Mucosa of rectum (tissue), 2 donors: Measurements from ENCODE around the gene HLA-E.

ENCODE experiments used
- H3K27ac ChIP-seq, 2 donors: one replicate each; pipeline ENCODE4 v1.7.0; 2013; ENCODE audit warnings: inconsistent platforms in 2 of 2, low read depth in 2 of 2, low read length in 2 of 2
- H3K27me3 ChIP-seq, 2 donors: one replicate each; pipeline ENCODE4 v1.7.0; 2013; ENCODE audit warnings: low read length in 2 of 2; ENCODE audit not compliant: control insufficient read depth in 2 of 2, insufficient read depth in 2 of 2
- H3K36me3 ChIP-seq, 2 donors: one replicate each; pipeline ENCODE4 v1.7.0; 2013; ENCODE audit warnings: low read length in 2 of 2; ENCODE audit not compliant: control insufficient read depth in 2 of 2, insufficient read depth in 2 of 2
- H3K4me1 ChIP-seq, 2 donors: one replicate each; pipeline ENCODE4 v1.7.0; 2013; ENCODE audit warnings: low read length in 2 of 2, mild to moderate bottlenecking in 1 of 2; ENCODE audit not compliant: control insufficient read depth in 2 of 2, insufficient read depth in 2 of 2
- H3K4me3 ChIP-seq, 2 donors: one replicate each; pipeline ENCODE4 v1.7.0; 2013; ENCODE audit warnings: low read length in 2 of 2
- H3K9ac ChIP-seq, 2 donors: one replicate each; pipeline ENCODE4 v1.7.0; 2013; ENCODE audit warnings: low read length in 2 of 2, low read depth in 1 of 2, mild to moderate bottlenecking in 1 of 2
- H3K9me3 ChIP-seq, 2 donors: one replicate each; pipeline ENCODE4 v1.7.0; 2013; ENCODE audit warnings: low read length in 2 of 2; ENCODE audit not compliant: control insufficient read depth in 2 of 2
- donor health status: healthy.
- donor health status: Normal muscosa, but diverticular disease.

The HLA-E gene

DNA sequence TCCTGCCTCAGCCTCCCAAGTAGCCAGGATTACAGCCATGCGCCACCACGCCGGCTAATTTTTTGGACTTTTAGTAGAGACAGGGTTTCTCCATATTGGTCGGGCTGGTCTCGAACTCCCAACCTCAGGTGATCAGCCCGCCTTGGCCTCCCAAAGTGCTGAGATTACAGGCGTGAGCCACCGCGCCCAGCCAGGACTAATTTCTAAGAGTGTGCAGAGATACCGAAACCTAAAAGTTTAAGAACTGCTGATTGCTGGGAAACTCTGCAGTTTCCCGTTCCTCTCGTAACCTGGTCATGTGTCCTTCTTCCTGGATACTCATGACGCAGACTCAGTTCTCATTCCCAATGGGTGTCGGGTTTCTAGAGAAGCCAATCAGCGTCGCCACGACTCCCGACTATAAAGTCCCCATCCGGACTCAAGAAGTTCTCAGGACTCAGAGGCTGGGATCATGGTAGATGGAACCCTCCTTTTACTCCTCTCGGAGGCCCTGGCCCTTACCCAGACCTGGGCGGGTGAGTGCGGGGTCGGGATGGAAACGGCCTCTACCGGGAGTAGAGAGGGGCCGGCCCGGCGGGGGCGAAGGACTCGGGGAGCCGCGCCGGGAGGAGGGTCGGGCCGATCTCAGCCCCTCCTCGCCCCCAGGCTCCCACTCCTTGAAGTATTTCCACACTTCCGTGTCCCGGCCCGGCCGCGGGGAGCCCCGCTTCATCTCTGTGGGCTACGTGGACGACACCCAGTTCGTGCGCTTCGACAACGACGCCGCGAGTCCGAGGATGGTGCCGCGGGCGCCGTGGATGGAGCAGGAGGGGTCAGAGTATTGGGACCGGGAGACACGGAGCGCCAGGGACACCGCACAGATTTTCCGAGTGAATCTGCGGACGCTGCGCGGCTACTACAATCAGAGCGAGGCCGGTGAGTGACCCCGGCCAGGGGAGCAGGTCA is at the start of gene HLA-E:
Gene HLA-E, plus strand, starts transcription at position 429 of the 945 bp plus-strand sequence. Its CDS starts 23 bp downstream, at position 452.
- Histone ChIP-seq H3K27ac (peak within 1 kb of the TSS; percentile 97 to 99), H3K27me3 (no peaks in the 10 kb centered on the region), H3K36me3 (peaks cover 35% of the 10 kb centered on the region in 2 donors), H3K4me3 (peak within 1 kb of the TSS; percentile 76 to 86), H3K4me1 (peaks cover 25 to 26% of the 10 kb centered on the region in 2 donors), H3K9ac (peak within 1 kb of the TSS; percentile 91 to 95), H3K9me3 (no peaks in the 10 kb centered on the region)

DNA sequence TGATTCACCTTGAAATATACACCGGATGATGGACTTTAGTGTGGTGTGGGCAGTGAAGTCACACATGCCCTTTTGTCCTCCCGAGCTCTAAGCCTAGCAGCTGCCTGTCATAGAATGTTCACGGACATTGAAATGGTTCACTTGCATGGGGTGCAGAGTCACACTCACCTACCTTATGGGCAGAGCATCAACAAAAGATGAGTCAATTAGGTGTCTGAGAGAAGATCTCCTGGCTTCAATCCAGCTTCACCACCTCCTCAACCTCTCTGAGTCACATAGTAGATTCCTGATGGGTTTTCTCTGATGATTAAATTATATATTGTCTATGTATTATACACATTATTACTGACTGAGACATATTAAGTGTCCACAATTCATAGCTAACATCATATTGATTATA is 48.1 kb upstream of the HLA-E start:
- Histone ChIP-seq H3K4me3 (no peak overlapping the region), H3K27me3 (peaks cover 37 to 41% of the 10 kb centered on the region in 2 donors)

DNA sequence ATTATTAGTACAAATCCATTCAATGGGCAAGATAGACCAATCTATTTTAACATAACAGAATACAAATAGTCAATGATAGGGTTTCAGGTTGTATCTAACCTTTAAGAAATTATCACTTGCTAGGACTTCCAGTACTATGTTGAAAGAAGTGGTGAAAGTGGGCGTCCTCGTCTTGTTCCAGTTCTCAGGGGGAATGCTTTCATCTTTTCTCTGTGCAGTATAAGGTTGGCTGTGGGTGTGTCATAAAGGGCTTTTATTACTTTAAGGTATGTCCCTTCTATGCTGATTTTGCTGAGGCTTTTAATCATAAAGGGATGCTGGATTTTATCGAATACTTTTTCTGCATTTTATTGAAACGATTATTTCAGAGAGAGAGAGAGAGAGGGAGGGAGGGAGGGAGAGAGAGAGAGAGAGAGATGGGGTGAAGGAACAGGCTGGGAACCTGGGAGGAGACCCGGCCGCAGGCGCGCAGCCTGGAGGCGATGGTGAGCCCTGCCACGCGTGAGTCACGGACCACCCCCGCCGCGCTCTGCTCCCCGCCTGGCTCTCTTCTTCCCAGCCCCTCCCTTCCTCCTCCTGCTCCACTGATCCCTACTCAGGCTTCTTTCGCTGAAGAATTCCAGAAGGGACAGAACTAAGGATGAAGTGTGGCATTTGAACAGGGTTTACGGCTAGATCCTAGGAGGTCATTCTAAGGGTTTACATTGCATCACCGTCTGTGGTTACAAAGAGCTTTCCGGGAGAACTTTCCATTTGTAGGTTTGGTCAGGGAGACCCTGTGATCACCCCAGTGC is 45.5 kb upstream of the HLA-E start:
- Histone ChIP-seq H3K27me3 (peaks cover 54 to 62% of the 10 kb centered on the region in 2 donors), H3K9ac (no peak overlapping the region), H3K4me3 (no peak overlapping the region), H3K9me3 (no peaks in the 10 kb centered on the region), H3K4me1 (no peaks in the 10 kb centered on the region), H3K27ac (no peak overlapping the region), H3K36me3 (no peaks in the 10 kb centered on the region)

More for the DNA sequence above, 48.1 kb upstream of the HLA-E start:
- H3K27ac ChIP-seq = no peak overlapping the region
- no peaks in the 10 kb centered on the region for H3K36me3 ChIP-seq
- H3K4me1 ChIP-seq = no peaks in the 10 kb centered on the region
- H3K9ac ChIP-seq = no peak overlapping the region
- H3K9me3 ChIP-seq = no peaks in the 10 kb centered on the region

DNA sequence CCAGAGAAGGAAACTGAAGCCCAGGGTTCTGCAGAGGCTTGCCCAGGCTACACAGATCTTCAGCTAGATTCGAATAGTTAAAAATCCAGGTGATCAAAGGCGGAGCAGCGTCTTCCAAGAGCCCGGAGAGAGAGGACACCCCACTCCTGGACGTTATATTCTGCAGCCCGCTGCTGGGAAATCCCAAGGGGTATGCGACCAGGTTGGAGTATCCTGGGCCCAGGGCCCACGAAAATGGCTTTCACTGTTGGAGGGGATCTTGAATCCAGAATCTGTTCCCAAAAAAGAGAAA is 44.9 kb upstream of the HLA-E start:
- Histone ChIP-seq H3K4me3 (no peak overlapping the region), H3K9ac (no peak overlapping the region), H3K4me1 (no peaks in the 10 kb centered on the region), H3K9me3 (no peaks in the 10 kb centered on the region), H3K27me3 (peaks cover 54 to 68% of the 10 kb centered on the region in 2 donors), H3K27ac (no peak overlapping the region), H3K36me3 (no peaks in the 10 kb centered on the region)

DNA sequence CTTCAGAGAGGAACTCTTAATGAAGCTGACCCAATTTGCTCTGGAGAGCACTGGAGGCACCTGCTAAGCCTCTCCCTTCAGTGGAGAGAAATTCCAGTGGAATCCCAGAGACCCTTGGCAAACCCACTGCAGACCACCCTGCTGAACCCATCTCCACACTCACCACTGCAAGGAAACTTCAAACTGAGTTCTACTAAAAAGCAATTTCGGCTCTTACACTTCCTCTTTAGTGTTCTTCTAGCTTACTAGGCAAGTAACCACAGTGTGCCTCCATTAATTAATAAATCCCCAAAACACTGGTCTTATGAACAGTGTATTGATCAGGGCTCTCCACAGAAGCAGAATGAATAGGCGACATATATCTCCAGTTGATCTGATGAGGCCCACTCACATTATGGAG is 43.0 kb upstream of the HLA-E start:
- no peaks in the 10 kb centered on the region for H3K36me3 ChIP-seq
- H3K4me3 ChIP-seq = no peak overlapping the region
- peaks cover 2 to 5% of the 10 kb centered on the region in 2 donors for H3K4me1 ChIP-seq
- no peaks in the 10 kb centered on the region for H3K9me3 ChIP-seq
- peaks cover 57 to 78% of the 10 kb centered on the region in 2 donors for H3K27me3 ChIP-seq
- H3K9ac ChIP-seq = no peak overlapping the region
- H3K27ac ChIP-seq = no peak overlapping the region

DNA sequence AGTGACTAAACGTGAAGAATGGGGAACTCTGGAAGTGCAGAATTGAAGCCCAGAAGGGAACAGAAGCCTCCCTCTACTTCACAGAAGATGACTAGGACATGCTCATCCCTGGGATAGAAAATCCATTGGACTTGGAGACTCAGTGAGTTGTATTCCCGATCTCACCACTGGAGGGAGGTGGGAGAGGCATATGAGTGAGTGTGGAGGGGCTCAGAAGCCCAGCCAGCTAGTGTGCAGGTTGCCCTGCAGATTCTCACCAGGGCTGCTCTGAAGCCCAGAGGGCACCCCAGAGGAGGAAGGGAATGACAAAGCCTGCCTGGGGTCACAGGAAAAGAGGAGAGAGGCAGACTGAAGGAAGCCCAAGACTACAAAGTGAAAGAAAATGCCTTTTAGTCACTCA is 42.1 kb upstream of the HLA-E start:
- H3K4me1 ChIP-seq = peaks cover 4 to 5% of the 10 kb centered on the region in 2 donors
- H3K9ac ChIP-seq = no peak overlapping the region
- no peaks in the 10 kb centered on the region for H3K9me3 ChIP-seq
- no peaks in the 10 kb centered on the region for H3K36me3 ChIP-seq
- H3K27ac ChIP-seq = no peak overlapping the region
- peaks cover 63 to 82% of the 10 kb centered on the region in 2 donors for H3K27me3 ChIP-seq
- H3K4me3 ChIP-seq = no peak overlapping the region

DNA sequence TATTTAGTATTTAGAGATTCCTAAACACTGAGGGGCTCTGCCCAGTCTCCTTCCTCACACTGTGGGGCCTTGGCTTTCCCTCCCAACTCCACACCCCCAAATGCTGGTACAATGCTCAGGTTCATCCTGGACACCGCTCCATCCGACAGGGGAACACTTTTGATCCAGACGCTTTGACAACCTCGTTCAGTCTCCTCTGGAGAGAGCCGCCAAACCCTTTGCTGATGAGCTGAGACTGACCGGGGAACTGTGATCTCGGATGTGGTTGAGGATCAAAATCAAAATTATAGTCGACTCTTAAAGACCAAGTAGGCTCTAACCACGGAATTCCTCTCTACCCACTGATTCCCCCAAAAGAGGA is 38.8 kb upstream of the HLA-E start:
- Histone ChIP-seq H3K4me3 (peak overlapping the region in 1 of 2 donors; percentile 22), H3K36me3 (no peaks in the 10 kb centered on the region), H3K27me3 (peaks cover 69 to 92% of the 10 kb centered on the region in 2 donors)

DNA sequence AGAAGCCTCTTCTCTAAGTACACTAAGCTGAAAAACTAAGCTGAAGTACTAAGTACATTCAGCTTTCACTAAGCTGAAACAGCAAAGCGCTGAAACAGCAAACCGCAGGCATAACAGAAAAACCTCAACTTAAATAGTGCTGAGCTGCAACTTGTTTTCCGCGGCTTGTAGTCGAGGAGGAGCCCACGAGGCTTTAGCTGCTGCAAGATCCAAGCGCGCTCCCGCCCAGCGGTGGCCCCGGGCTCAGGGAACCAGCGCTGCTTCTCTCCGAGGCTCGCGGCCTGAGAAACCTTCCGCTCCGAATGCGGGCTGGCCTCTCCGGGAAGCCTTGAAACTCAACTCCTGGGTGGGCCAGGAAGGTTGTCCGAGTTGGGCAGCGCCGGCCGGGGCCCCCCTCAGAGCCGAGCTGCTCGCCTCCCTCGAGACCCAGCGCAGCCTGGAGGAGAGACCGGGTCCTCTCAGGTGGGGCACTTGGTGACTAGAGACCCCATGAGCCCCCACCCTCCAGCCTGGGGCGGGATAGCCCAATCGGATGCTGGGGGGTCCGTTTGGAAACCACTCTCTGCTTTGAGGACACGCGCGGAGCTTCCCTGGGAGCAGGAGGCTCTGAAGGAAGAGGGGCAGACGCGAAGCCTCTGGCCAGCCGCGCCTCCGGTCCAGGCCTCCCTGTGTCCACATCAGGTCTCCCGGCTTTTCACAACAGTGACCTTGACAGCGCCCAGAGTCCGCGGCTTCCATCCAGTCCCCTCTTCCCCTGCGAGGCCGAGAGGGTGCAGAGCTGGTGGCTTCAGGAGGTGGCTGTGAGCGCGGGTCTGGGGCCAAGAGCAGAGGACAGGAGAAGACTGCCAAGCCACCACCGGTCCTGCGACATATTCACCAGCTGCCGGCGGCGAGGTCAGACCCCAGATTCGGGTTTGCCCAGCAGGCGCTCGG is 38.1 kb upstream of the HLA-E start:
- Histone ChIP-seq H3K27me3 (peaks cover 66 to 86% of the 10 kb centered on the region in 2 donors), H3K9ac (no peak overlapping the region), H3K4me3 (peak overlapping the region in 1 of 2 donors; percentile 22)

More for the DNA sequence above, 38.8 kb upstream of the HLA-E start:
- Histone ChIP-seq H3K9me3 (no peaks in the 10 kb centered on the region), H3K4me1 (peaks cover 4 to 5% of the 10 kb centered on the region in 2 donors), H3K27ac (no peak overlapping the region), H3K9ac (no peak overlapping the region)

DNA sequence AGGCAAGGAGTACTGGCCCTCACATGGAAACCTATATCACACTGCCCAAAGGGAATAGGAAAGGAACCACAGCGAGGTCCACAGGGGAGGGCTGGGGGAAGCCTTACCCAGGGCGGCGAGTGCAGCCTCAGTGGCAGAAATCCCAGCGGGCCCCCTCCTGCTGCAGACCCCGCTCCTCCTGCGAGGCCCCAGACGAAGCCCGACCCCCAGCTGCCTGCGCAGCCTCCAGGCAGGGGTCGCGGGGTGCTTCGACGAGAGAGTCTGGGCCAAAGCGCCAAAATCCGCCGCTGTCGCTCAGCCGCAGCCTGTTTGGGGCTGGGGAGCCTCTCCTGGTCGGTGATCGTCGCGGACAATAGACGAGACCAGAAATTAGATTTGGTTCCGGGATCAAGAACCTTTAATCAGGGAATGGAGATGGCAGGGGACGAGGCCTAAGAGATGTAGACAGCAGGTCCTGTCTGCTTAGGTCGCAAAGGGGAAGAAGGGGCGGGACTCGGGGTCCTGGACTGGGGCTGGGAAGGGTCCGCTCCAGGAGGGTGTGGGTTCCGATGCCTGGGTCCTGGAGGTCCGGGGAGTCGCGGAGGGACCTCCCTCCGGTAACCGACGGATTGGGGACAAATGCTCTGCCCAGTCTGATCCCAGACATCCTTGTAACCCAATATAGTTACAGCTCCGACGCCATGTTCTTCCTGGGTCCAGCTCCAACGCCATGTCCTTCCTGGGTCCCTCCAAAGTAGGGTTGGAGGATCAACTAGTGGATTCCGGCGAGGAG is 36.4 kb upstream of the HLA-E start:
- no peaks in the 10 kb centered on the region for H3K36me3 ChIP-seq
- no peak overlapping the region for H3K9ac ChIP-seq
- H3K4me3 ChIP-seq = no peak overlapping the region
- peaks cover 4 to 5% of the 10 kb centered on the region in 2 donors for H3K4me1 ChIP-seq
- H3K27me3 ChIP-seq = peaks cover 59 to 83% of the 10 kb centered on the region in 2 donors
- H3K27ac ChIP-seq = no peak overlapping the region
- H3K9me3 ChIP-seq = no peaks in the 10 kb centered on the region

More for the DNA sequence above, 38.1 kb upstream of the HLA-E start:
- Histone ChIP-seq H3K4me1 (peaks cover 4 to 5% of the 10 kb centered on the region in 2 donors), H3K9me3 (no peaks in the 10 kb centered on the region), H3K36me3 (no peaks in the 10 kb centered on the region), H3K27ac (no peak overlapping the region)
